ENCODE results near the gene PLCB1. TPM values are rescaled to one million over a fixed set of nuclear protein-coding genes. Genes with fewer than 3 reads are reported as not detected.
"Not testable (repeated sequence)": the region's sequence is repeated elsewhere in the genome, so short reads cannot be mapped to it uniquely, and the experiment has no call there.

PLCB1 gene
- polyA plus RNA-seq, 4 donors = 1.8 to 5.4 (median 2.0) TPM

- no peak overlapping the region for H3K27ac ChIP-seq (ENCODE audit: low read depth in 1 of 3, low read length in 2 of 3)
- H3K9me3 ChIP-seq (ENCODE audit: control insufficient read depth in 2 of 2, insufficient read depth in 1 of 2, low read depth in 1 of 2, low read length in 1 of 2) = no peaks in the 10 kb centered on the region
- H3K4me3 ChIP-seq (ENCODE audit: low read depth in 1 of 3, low read length in 3 of 3) = no peak overlapping the region
- DNase-seq (no peak), FAIRE-seq (no peak)
- no peaks in the 10 kb centered on the region for H3K36me3 ChIP-seq (ENCODE audit: control insufficient read depth in 3 of 3, insufficient read depth in 2 of 3, low read depth in 1 of 3, low read length in 3 of 3)
- H3K4me1 ChIP-seq (ENCODE audit: control insufficient read depth in 3 of 3, insufficient read depth in 2 of 3, low read depth in 1 of 3, low read length in 2 of 3) = peaks cover 0 to 8% (median 0%) of the 10 kb centered on the region in 3 donors
- 85 to 99% (median 91%) methylated on average over 2 of the region's 2 CpGs for WGBS, 3 donors
- no peaks in the 10 kb centered on the region for H3K27me3 ChIP-seq (ENCODE audit: control insufficient read depth in 3 of 3, insufficient read depth in 3 of 3, low read length in 3 of 3)
These were observed 237.2 kb downstream of the PLCB1 start for GRCh38 chr20:8369311-8369710.

GRCh38 chr20:8370774-8371173 lies 238.7 kb downstream of the PLCB1 start:
- no peaks in the 10 kb centered on the region for H3K36me3 ChIP-seq (ENCODE audit: control insufficient read depth in 3 of 3, insufficient read depth in 2 of 3, low read depth in 1 of 3, low read length in 3 of 3)
- no peak overlapping the region for H3K27ac ChIP-seq (ENCODE audit: low read depth in 1 of 3, low read length in 2 of 3)
- 62 to 87% (median 85%) methylated on average over 5 of the region's 5 CpGs for WGBS, 3 donors
- DNase-seq (no peak), FAIRE-seq (no peak)
- no peak overlapping the region for H3K4me3 ChIP-seq (ENCODE audit: low read depth in 1 of 3, low read length in 3 of 3)
- peaks cover 0 to 3% (median 0%) of the 10 kb centered on the region in 3 donors for H3K4me1 ChIP-seq (ENCODE audit: control insufficient read depth in 3 of 3, insufficient read depth in 2 of 3, low read depth in 1 of 3, low read length in 2 of 3)
- no peaks in the 10 kb centered on the region for H3K27me3 ChIP-seq (ENCODE audit: control insufficient read depth in 3 of 3, insufficient read depth in 3 of 3, low read length in 3 of 3)
- H3K9me3 ChIP-seq (ENCODE audit: control insufficient read depth in 2 of 2, insufficient read depth in 1 of 2, low read depth in 1 of 2, low read length in 1 of 2) = no peaks in the 10 kb centered on the region

- no peak overlapping the region for H3K4me3 ChIP-seq (ENCODE audit: low read depth in 1 of 3, low read length in 3 of 3)
- no peak for FAIRE-seq
- no peaks in the 10 kb centered on the region for H3K9me3 ChIP-seq (ENCODE audit: control insufficient read depth in 2 of 2, insufficient read depth in 1 of 2, low read depth in 1 of 2, low read length in 1 of 2)
- DNase-seq = peak; percentile 21 to 71
- H3K27ac ChIP-seq (ENCODE audit: low read depth in 1 of 3, low read length in 2 of 3) = no peak overlapping the region
- H3K36me3 ChIP-seq (ENCODE audit: control insufficient read depth in 3 of 3, insufficient read depth in 2 of 3, low read depth in 1 of 3, low read length in 3 of 3) = no peaks in the 10 kb centered on the region
- no peaks in the 10 kb centered on the region for H3K27me3 ChIP-seq (ENCODE audit: control insufficient read depth in 3 of 3, insufficient read depth in 3 of 3, low read length in 3 of 3)
- H3K4me1 ChIP-seq (ENCODE audit: control insufficient read depth in 3 of 3, insufficient read depth in 2 of 3, low read depth in 1 of 3, low read length in 2 of 3) = peaks cover 0 to 3% (median 0%) of the 10 kb centered on the region in 3 donors
- WGBS, 3 donors = 10 to 47% (median 23%) methylated on average over 5 of the region's 5 CpGs
These were observed 240.8 kb downstream of the PLCB1 start for GRCh38 chr20:8372824-8373380.

GRCh38 chr20:8373579-8373978 lies 241.5 kb downstream of the PLCB1 start:
- no peak overlapping the region for H3K27ac ChIP-seq (ENCODE audit: low read depth in 1 of 3, low read length in 2 of 3)
- H3K9me3 ChIP-seq (ENCODE audit: control insufficient read depth in 2 of 2, insufficient read depth in 1 of 2, low read depth in 1 of 2, low read length in 1 of 2) = no peaks in the 10 kb centered on the region
- H3K4me1 ChIP-seq (ENCODE audit: control insufficient read depth in 3 of 3, insufficient read depth in 2 of 3, low read depth in 1 of 3, low read length in 2 of 3) = peaks cover 0 to 3% (median 0%) of the 10 kb centered on the region in 3 donors
- no peaks in the 10 kb centered on the region for H3K27me3 ChIP-seq (ENCODE audit: control insufficient read depth in 3 of 3, insufficient read depth in 3 of 3, low read length in 3 of 3)
- no peak for DNase-seq
- FAIRE-seq = no peak
- no peaks in the 10 kb centered on the region for H3K36me3 ChIP-seq (ENCODE audit: control insufficient read depth in 3 of 3, insufficient read depth in 2 of 3, low read depth in 1 of 3, low read length in 3 of 3)
- no peak overlapping the region for H3K4me3 ChIP-seq (ENCODE audit: low read depth in 1 of 3, low read length in 3 of 3)
- WGBS, 3 donors = 96 to 100% (median 97%) methylated on average over 1 of the region's 1 CpG

GRCh38 chr20:8375898-8376297 lies 243.8 kb downstream of the PLCB1 start:
- H3K4me1 ChIP-seq (ENCODE audit: control insufficient read depth in 3 of 3, insufficient read depth in 2 of 3, low read depth in 1 of 3, low read length in 2 of 3) = peaks cover 0 to 1% (median 0%) of the 10 kb centered on the region in 3 donors
- 85 to 90% (median 86%) methylated on average over 2 of the region's 2 CpGs for WGBS, 3 donors
- no peaks in the 10 kb centered on the region for H3K9me3 ChIP-seq (ENCODE audit: control insufficient read depth in 2 of 2, insufficient read depth in 1 of 2, low read depth in 1 of 2, low read length in 1 of 2)
- no peaks in the 10 kb centered on the region for H3K27me3 ChIP-seq (ENCODE audit: control insufficient read depth in 3 of 3, insufficient read depth in 3 of 3, low read length in 3 of 3)
- DNase-seq = no peak
- no peak for FAIRE-seq
- no peak overlapping the region for H3K27ac ChIP-seq (ENCODE audit: low read depth in 1 of 3, low read length in 2 of 3)
- H3K4me3 ChIP-seq (ENCODE audit: low read depth in 1 of 3, low read length in 3 of 3) = no peak overlapping the region
- no peaks in the 10 kb centered on the region for H3K36me3 ChIP-seq (ENCODE audit: control insufficient read depth in 3 of 3, insufficient read depth in 2 of 3, low read depth in 1 of 3, low read length in 3 of 3)

GRCh38 chr20:8376940-8377339 lies 244.9 kb downstream of the PLCB1 start:
- H3K9me3 ChIP-seq (ENCODE audit: control insufficient read depth in 2 of 2, insufficient read depth in 1 of 2, low read depth in 1 of 2, low read length in 1 of 2) = no peaks in the 10 kb centered on the region
- DNase-seq (no peak), FAIRE-seq (no peak)
- 85 to 96% (median 92%) methylated on average over 3 of the region's 3 CpGs for WGBS, 3 donors
- no peaks in the 10 kb centered on the region for H3K36me3 ChIP-seq (ENCODE audit: control insufficient read depth in 3 of 3, insufficient read depth in 2 of 3, low read depth in 1 of 3, low read length in 3 of 3)
- H3K27me3 ChIP-seq (ENCODE audit: control insufficient read depth in 3 of 3, insufficient read depth in 3 of 3, low read length in 3 of 3) = no peaks in the 10 kb centered on the region
- H3K27ac ChIP-seq (ENCODE audit: low read depth in 1 of 3, low read length in 2 of 3) = no peak overlapping the region
- H3K4me1 ChIP-seq (ENCODE audit: control insufficient read depth in 3 of 3, insufficient read depth in 2 of 3, low read depth in 1 of 3, low read length in 2 of 3) = no peaks in the 10 kb centered on the region
- no peak overlapping the region for H3K4me3 ChIP-seq (ENCODE audit: low read depth in 1 of 3, low read length in 3 of 3)

GRCh38 chr20:8379125-8379524 lies 247.1 kb downstream of the PLCB1 start:
- 94 to 100% (median 96%) methylated on average over 1 of the region's 1 CpG for WGBS, 3 donors
- not testable (repeated sequence) for H3K4me3 ChIP-seq (ENCODE audit: low read depth in 1 of 3, low read length in 3 of 3); H3K36me3 ChIP-seq (ENCODE audit: control insufficient read depth in 3 of 3, insufficient read depth in 2 of 3, low read depth in 1 of 3, low read length in 3 of 3); DNase-seq; H3K9me3 ChIP-seq (ENCODE audit: control insufficient read depth in 2 of 2, insufficient read depth in 1 of 2, low read depth in 1 of 2, low read length in 1 of 2); H3K4me1 ChIP-seq (ENCODE audit: control insufficient read depth in 3 of 3, insufficient read depth in 2 of 3, low read depth in 1 of 3, low read length in 2 of 3); H3K27me3 ChIP-seq (ENCODE audit: control insufficient read depth in 3 of 3, insufficient read depth in 3 of 3, low read length in 3 of 3); FAIRE-seq; H3K27ac ChIP-seq (ENCODE audit: low read depth in 1 of 3, low read length in 2 of 3)

GRCh38 chr20:8385247-8385646 lies 253.2 kb downstream of the PLCB1 start:
- DNase-seq = no peak
- H3K4me3 ChIP-seq (ENCODE audit: low read depth in 1 of 3, low read length in 3 of 3) = no peak overlapping the region
- no peaks in the 10 kb centered on the region for H3K4me1 ChIP-seq (ENCODE audit: control insufficient read depth in 3 of 3, insufficient read depth in 2 of 3, low read depth in 1 of 3, low read length in 2 of 3)
- H3K27ac ChIP-seq (ENCODE audit: low read depth in 1 of 3, low read length in 2 of 3) = no peak overlapping the region
- H3K9me3 ChIP-seq (ENCODE audit: control insufficient read depth in 2 of 2, insufficient read depth in 1 of 2, low read depth in 1 of 2, low read length in 1 of 2) = no peaks in the 10 kb centered on the region
- no peaks in the 10 kb centered on the region for H3K36me3 ChIP-seq (ENCODE audit: control insufficient read depth in 3 of 3, insufficient read depth in 2 of 3, low read depth in 1 of 3, low read length in 3 of 3)
- no peak for FAIRE-seq
- H3K27me3 ChIP-seq (ENCODE audit: control insufficient read depth in 3 of 3, insufficient read depth in 3 of 3, low read length in 3 of 3) = no peaks in the 10 kb centered on the region
- 22 to 43% (median 41%) methylated on average over 3 of the region's 3 CpGs for WGBS, 3 donors

- peak overlapping the region in 1 of 3 donors; percentile 46 for H3K27ac ChIP-seq (ENCODE audit: low read depth in 1 of 3, low read length in 2 of 3)
- H3K4me1 ChIP-seq (ENCODE audit: control insufficient read depth in 3 of 3, insufficient read depth in 2 of 3, low read depth in 1 of 3, low read length in 2 of 3) = no peaks in the 10 kb centered on the region
- FAIRE-seq = no peak
- WGBS, 3 donors = 8 to 51% (median 28%) methylated on average over 3 of the region's 3 CpGs
- H3K4me3 ChIP-seq (ENCODE audit: low read depth in 1 of 3, low read length in 3 of 3) = no peak overlapping the region
- no peaks in the 10 kb centered on the region for H3K36me3 ChIP-seq (ENCODE audit: control insufficient read depth in 3 of 3, insufficient read depth in 2 of 3, low read depth in 1 of 3, low read length in 3 of 3)
- H3K9me3 ChIP-seq (ENCODE audit: control insufficient read depth in 2 of 2, insufficient read depth in 1 of 2, low read depth in 1 of 2, low read length in 1 of 2) = no peaks in the 10 kb centered on the region
- DNase-seq = peak in 1 of 2 donors; percentile 53
- H3K27me3 ChIP-seq (ENCODE audit: control insufficient read depth in 3 of 3, insufficient read depth in 3 of 3, low read length in 3 of 3) = no peaks in the 10 kb centered on the region
These were observed 254.9 kb downstream of the PLCB1 start for GRCh38 chr20:8386991-8387390.
